Skeletal muscle satellite cell (primary cell): ENCODE results near the gene TMEM163.

Experiments used
- H3K27me3 ChIP-seq: 2 replicates; pipeline ENCODE4 v1.7.0; 2013; ENCODE audit warnings: low read length; ENCODE audit not compliant: control insufficient read depth, insufficient read depth
- H3K36me3 ChIP-seq: 2 replicates; pipeline ENCODE4 v1.7.0; 2013; ENCODE audit warnings: mild to moderate bottlenecking, control low read depth, low read length; ENCODE audit not compliant: insufficient read depth
- H3K4me1 ChIP-seq: 2 replicates; pipeline ENCODE4 v1.7.0; 2013; ENCODE audit warnings: low read length; ENCODE audit not compliant: control insufficient read depth, insufficient read depth
- H3K4me2 ChIP-seq: 2 replicates; pipeline ENCODE4 v1.7.0; 2013; ENCODE audit warnings: mild to moderate bottlenecking, low read length
- H3K4me3 ChIP-seq: 2 replicates; pipeline ENCODE4 v1.7.0; 2013; ENCODE audit warnings: low read length
- H3K9ac ChIP-seq: 2 replicates; pipeline ENCODE4 v1.7.0; 2013; ENCODE audit warnings: mild to moderate bottlenecking, low read depth, low read length, moderate library complexity
- H3K9me3 ChIP-seq: replicated peaks from 2 replicates; pipeline ENCODE4 v1.7.0; 2013; ENCODE audit warnings: mild to moderate bottlenecking, control low read depth, low read length

The TMEM163 gene

DNA sequence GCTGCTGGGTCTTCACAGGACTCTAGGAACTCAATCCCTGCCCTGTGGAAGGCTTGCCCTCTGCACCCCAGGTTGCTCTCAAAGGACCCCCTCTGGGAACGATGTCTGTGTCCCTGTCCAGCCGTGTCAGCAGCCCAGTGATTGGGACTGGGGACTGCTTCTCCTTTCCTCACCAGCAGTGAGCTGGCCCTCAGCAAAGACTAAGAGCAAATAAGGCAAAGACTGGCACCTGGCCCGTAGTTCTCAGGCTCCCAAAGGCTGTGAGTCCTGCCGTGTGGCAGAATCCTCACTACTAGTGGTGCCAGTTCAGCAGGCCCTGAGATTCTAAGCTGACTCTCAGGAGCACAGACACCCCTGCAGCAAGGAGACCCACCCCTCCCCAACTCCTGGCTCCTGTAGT, 47.8 kb downstream of the TMEM163 start:
- Histone ChIP-seq H3K9ac (no peak overlapping the region), H3K4me2 (no peak overlapping the region), H3K27me3 (no peaks in the 10 kb centered on the region), H3K9me3 (no peaks in the 10 kb centered on the region), H3K4me3 (no peak overlapping the region), H3K4me1 (no peaks in the 10 kb centered on the region), H3K36me3 (no peaks in the 10 kb centered on the region)

- Histone ChIP-seq H3K9ac (no peak overlapping the region), H3K27me3 (no peaks in the 10 kb centered on the region), H3K9me3 (no peaks in the 10 kb centered on the region), H3K4me1 (no peaks in the 10 kb centered on the region), H3K4me2 (no peak overlapping the region), H3K4me3 (no peak overlapping the region), H3K36me3 (no peaks in the 10 kb centered on the region)
Measured at GRCh38 chr2:134669731-134670669, 48.8 kb downstream of the TMEM163 start.

DNA sequence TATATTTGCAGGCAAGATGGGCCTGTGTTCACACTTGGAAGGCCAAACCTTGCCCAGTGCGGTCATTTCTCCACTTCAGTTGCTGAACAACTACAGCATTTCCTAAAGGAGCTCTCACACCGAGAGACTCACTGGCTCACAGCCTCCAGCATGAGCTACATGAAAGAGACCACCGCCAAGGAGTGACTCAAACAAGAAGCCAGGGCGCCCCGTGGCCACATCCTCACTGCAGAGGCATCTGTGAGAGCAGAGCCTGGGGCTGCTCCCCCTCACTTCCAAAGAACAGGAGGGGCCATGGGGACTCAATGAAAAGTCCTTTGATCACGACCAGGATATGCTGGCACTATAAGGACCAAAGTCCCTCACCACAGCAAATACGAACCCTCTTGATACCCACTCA, 50.0 kb downstream of the TMEM163 start:
- Histone ChIP-seq H3K4me1 (no peaks in the 10 kb centered on the region), H3K4me3 (no peak overlapping the region)

GRCh38 chr2:134667541-134667940, 51.3 kb downstream of the TMEM163 start:
- no peak overlapping the region for H3K9ac ChIP-seq
- no peaks in the 10 kb centered on the region for H3K4me1 ChIP-seq
- H3K4me2 ChIP-seq = no peak overlapping the region
- no peaks in the 10 kb centered on the region for H3K27me3 ChIP-seq
- H3K9me3 ChIP-seq = no peaks in the 10 kb centered on the region
- no peaks in the 10 kb centered on the region for H3K36me3 ChIP-seq
- H3K4me3 ChIP-seq = no peak overlapping the region

More for the DNA sequence above, 50.0 kb downstream of the TMEM163 start:
- Histone ChIP-seq H3K27me3 (no peaks in the 10 kb centered on the region), H3K36me3 (no peaks in the 10 kb centered on the region), H3K9ac (no peak overlapping the region), H3K4me2 (no peak overlapping the region), H3K9me3 (no peaks in the 10 kb centered on the region)

DNA sequence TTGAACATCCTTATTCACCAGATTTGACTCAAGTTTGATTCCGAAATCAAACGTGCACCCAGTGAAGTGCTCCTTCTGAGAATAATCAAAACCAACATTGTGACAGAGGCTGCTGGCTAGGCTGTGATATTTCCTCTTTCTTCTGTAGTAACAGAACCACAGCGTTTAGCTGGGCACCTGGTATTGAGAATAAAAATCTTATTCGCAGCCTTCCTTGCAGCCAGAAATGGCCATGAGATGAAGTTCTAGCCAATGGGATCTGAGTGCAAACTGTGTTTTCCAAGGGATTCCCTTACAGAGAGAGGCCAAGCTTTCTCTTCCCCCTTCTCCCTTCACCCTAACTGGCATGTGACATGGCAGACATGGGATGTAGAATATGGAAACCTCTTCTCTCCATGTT, 51.7 kb downstream of the TMEM163 start:
- H3K36me3 ChIP-seq = no peaks in the 10 kb centered on the region
- H3K9ac ChIP-seq = no peak overlapping the region
- no peaks in the 10 kb centered on the region for H3K9me3 ChIP-seq
- H3K4me3 ChIP-seq = no peak overlapping the region
- no peaks in the 10 kb centered on the region for H3K4me1 ChIP-seq
- H3K27me3 ChIP-seq = no peaks in the 10 kb centered on the region
- H3K4me2 ChIP-seq = no peak overlapping the region

- Histone ChIP-seq H3K27me3 (no peaks in the 10 kb centered on the region), H3K9ac (no peak overlapping the region), H3K4me2 (no peak overlapping the region), H3K36me3 (no peaks in the 10 kb centered on the region), H3K4me3 (no peak overlapping the region), H3K4me1 (no peaks in the 10 kb centered on the region), H3K9me3 (no peaks in the 10 kb centered on the region)
Measured at GRCh38 chr2:134665727-134666506, 52.9 kb downstream of the TMEM163 start.

GRCh38 chr2:134663451-134664450, 55.0 kb downstream of the TMEM163 start:
- H3K9me3 ChIP-seq = no peaks in the 10 kb centered on the region
- no peaks in the 10 kb centered on the region for H3K4me1 ChIP-seq

GRCh38 chr2:134662751-134663150, 56.0 kb downstream of the TMEM163 start:
- Histone ChIP-seq H3K4me3 (no peak overlapping the region), H3K9me3 (no peaks in the 10 kb centered on the region), H3K4me1 (no peaks in the 10 kb centered on the region), H3K27me3 (no peaks in the 10 kb centered on the region), H3K36me3 (no peaks in the 10 kb centered on the region), H3K4me2 (no peak overlapping the region), H3K9ac (no peak overlapping the region)

More at GRCh38 chr2:134663451-134664450, 55.0 kb downstream of the TMEM163 start:
- Histone ChIP-seq H3K4me2 (no peak overlapping the region), H3K9ac (no peak overlapping the region), H3K4me3 (no peak overlapping the region), H3K36me3 (no peaks in the 10 kb centered on the region), H3K27me3 (no peaks in the 10 kb centered on the region)

GRCh38 chr2:134660626-134661402, 58.0 kb downstream of the TMEM163 start:
- H3K4me3 ChIP-seq = no peak overlapping the region
- H3K9ac ChIP-seq = no peak overlapping the region
- no peak overlapping the region for H3K4me2 ChIP-seq
- no peaks in the 10 kb centered on the region for H3K4me1 ChIP-seq
- H3K9me3 ChIP-seq = no peaks in the 10 kb centered on the region
- H3K36me3 ChIP-seq = no peaks in the 10 kb centered on the region
- no peaks in the 10 kb centered on the region for H3K27me3 ChIP-seq

DNA sequence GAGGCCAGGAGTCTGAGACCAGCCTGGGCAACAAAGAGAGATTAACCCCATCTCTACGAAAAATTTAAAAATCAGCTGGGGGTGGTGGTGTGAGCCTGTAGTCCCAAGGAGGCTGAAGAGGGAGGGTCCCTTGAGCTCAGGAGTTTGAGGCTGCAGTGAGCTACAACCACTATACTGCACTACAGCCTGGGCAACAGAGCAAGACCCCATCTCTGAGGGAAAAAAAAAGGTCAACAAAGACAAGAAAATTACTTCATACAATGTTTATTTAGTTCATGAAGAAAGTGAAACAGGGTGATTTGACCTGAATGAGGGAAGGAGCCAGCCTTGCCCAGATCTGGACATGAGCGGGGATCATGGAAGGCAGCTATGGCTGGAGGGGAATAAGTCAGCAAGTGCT, 59.1 kb downstream of the TMEM163 start:
- Histone ChIP-seq H3K36me3 (no peaks in the 10 kb centered on the region), H3K9ac (no peak overlapping the region), H3K4me3 (no peak overlapping the region), H3K27me3 (no peaks in the 10 kb centered on the region), H3K4me1 (no peaks in the 10 kb centered on the region), H3K9me3 (no peaks in the 10 kb centered on the region), H3K4me2 (no peak overlapping the region)
